ENCODE measurements around the gene DCDC2B. TPM values are rescaled to one million over a fixed set of nuclear protein-coding genes. Genes with fewer than 3 reads are reported as not detected.

Gene DCDC2B
- total RNA-seq, 1 experiment from 2014 or later = not detected

DNA sequence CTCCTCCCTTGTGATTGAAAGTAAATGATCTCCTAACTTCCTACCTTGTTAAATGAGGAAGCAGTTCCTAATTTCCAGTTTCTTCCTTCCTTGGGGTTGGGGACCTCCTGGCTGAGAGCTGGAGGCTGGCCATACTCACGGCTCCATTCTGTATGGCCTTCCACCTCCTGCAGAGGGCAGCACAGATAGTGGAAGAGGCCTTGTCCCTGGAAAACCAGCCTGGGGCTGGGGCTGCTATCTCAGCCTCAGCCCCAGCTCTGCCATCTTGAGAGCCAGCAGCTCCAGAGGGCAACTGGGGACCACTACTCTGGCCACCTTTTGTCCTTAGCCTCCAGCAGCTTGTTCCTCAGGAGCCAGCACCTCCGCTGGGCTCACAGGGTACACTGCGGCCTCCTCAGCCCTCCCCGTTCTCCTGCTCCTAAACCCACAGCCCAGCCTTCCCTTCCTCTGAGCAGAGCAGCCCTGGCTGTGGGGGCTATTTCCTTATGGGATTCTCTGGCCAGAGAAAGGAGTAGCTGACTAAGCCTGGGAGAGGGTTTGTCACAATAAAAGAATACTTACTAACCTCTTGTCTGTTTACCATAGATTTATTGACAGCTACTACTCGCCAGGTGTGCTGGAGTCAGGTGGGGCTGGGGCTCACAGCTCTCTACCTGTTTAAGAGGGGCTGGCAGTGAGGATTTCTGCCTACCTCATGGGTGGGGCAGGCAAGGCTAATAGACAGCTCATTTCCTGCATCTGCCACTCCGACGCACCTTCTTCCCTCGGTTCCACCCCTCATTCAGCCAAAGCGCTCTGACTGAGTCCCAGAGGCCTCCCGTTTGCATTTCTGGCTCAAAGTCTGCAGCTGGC, 7.0 kb downstream of the DCDC2B start:
- Mint-ChIP-seq H3K27me3 (ENCODE audit: low read depth) (peaks cover 4% of the 10 kb centered on the region; the same call in 1 of the 2 replicates), H3K36me3 (no peaks in the 10 kb centered on the region; the same call in 1 of the 2 replicates), H3K4me3 (no peak overlapping the region), H3K27ac (no peak overlapping the region), H3K4me1 (peaks cover 2% of the 10 kb centered on the region; the same call in 1 of the 2 replicates), H3K9me3 (no peaks in the 10 kb centered on the region)
- POLR2A ChIA-PET = interaction anchor here (0.6 to 1.3 kb wide), 8 partner anchors 10 to 179 kb away, joined by 3 to 8 read pairs (median 6); partner anchors contain the start of genes BSDC1, CCDC28B, IQCC and MARCKSL1
- peak; percentile 78 for DNase-seq (ENCODE audit: low spot score)
- CTCF ChIA-PET = interaction anchor here (0.5 to 2.8 kb wide), 41 partner anchors 10 to 455 kb away, joined by 3 to 69 read pairs (median 5); partner anchors contain the start of genes BSDC1, CCDC28B, FAM167B and FAM229A
- peak; percentile 97 for ATAC-seq
- TF ChIP-seq ZNF219 (CRISPR knock-in tag; IDR thresholded peaks at IDR 0.05; ENCODE audit: borderline replicate concordance) (no peak), NR3C1 (CRISPR knock-in tag; conservative IDR thresholded peaks at IDR 0.05; ENCODE audit: low read depth) (no peak)
- TF ChIP-seq, protein P1, sequence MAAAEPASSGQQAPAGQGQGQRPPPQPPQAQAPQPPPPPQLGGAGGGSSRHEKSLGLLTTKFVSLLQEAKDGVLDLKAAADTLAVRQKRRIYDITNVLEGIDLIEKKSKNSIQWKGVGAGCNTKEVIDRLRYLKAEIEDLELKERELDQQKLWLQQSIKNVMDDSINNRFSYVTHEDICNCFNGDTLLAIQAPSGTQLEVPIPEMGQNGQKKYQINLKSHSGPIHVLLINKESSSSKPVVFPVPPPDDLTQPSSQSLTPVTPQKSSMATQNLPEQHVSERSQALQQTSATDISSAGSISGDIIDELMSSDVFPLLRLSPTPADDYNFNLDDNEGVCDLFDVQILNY (CRISPR knock-in tag; IDR thresholded peaks at IDR 0.05) = no peak
- TF ChIP-seq, protein P2, sequence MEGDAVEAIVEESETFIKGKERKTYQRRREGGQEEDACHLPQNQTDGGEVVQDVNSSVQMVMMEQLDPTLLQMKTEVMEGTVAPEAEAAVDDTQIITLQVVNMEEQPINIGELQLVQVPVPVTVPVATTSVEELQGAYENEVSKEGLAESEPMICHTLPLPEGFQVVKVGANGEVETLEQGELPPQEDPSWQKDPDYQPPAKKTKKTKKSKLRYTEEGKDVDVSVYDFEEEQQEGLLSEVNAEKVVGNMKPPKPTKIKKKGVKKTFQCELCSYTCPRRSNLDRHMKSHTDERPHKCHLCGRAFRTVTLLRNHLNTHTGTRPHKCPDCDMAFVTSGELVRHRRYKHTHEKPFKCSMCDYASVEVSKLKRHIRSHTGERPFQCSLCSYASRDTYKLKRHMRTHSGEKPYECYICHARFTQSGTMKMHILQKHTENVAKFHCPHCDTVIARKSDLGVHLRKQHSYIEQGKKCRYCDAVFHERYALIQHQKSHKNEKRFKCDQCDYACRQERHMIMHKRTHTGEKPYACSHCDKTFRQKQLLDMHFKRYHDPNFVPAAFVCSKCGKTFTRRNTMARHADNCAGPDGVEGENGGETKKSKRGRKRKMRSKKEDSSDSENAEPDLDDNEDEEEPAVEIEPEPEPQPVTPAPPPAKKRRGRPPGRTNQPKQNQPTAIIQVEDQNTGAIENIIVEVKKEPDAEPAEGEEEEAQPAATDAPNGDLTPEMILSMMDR (IDR thresholded peaks at IDR 0.05) = peak; percentile 62; the same call in 1 of the 2 replicates

DNA sequence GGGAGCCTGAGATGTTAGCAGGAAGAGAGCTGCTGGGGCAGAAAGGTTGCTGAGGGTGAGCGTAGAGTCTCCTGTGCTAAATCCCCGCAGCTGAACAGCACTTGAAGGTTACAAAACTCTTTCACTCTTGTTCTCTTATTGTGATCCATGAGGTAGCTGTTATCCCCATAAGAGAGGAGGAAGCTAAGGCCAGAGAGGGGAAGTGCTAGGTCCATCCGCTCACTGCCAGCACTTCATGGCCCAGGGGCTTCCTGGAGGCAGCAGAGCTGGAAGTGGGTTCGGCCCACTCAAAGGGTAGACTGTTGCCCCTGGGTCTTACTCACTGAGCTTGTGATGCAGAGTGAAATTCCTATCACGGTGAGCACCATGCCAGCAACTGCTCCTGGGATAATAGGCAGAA, 7.7 kb downstream of the DCDC2B start:
- Mint-ChIP-seq H3K36me3 (no peaks in the 10 kb centered on the region; the same call in 1 of the 2 replicates), H3K4me1 (peaks cover 10% of the 10 kb centered on the region), H3K4me3 (no peak overlapping the region), H3K27ac (no peak overlapping the region), H3K9me3 (no peaks in the 10 kb centered on the region), H3K27me3 (ENCODE audit: low read depth) (no peaks in the 10 kb centered on the region)
- POLR2A ChIA-PET = interaction anchor here (0.6 to 1.1 kb wide), 2 partner anchors 119 to 121 kb away, joined by 4 to 8 read pairs; partner anchors contain the start of gene MARCKSL1
- CTCF ChIA-PET = interaction anchor here (1.1 to 2.8 kb wide), 10 partner anchors 16 to 262 kb away, joined by 3 to 69 read pairs (median 16); partner anchors contain the start of genes CCDC28B, FAM167B, LCK and TMEM39B
- ATAC-seq (no peak), DNase-seq (ENCODE audit: low spot score) (no peak)
- no peak for TF ChIP-seq IRF2 (CRISPR knock-in tag; IDR thresholded peaks at IDR 0.05; ENCODE audit: borderline replicate concordance, low read depth)
- TF ChIP-seq, protein P3, sequence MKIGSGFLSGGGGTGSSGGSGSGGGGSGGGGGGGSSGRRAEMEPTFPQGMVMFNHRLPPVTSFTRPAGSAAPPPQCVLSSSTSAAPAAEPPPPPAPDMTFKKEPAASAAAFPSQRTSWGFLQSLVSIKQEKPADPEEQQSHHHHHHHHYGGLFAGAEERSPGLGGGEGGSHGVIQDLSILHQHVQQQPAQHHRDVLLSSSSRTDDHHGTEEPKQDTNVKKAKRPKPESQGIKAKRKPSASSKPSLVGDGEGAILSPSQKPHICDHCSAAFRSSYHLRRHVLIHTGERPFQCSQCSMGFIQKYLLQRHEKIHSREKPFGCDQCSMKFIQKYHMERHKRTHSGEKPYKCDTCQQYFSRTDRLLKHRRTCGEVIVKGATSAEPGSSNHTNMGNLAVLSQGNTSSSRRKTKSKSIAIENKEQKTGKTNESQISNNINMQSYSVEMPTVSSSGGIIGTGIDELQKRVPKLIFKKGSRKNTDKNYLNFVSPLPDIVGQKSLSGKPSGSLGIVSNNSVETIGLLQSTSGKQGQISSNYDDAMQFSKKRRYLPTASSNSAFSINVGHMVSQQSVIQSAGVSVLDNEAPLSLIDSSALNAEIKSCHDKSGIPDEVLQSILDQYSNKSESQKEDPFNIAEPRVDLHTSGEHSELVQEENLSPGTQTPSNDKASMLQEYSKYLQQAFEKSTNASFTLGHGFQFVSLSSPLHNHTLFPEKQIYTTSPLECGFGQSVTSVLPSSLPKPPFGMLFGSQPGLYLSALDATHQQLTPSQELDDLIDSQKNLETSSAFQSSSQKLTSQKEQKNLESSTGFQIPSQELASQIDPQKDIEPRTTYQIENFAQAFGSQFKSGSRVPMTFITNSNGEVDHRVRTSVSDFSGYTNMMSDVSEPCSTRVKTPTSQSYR (CRISPR knock-in tag; IDR thresholded peaks at IDR 0.05) = no peak

DNA sequence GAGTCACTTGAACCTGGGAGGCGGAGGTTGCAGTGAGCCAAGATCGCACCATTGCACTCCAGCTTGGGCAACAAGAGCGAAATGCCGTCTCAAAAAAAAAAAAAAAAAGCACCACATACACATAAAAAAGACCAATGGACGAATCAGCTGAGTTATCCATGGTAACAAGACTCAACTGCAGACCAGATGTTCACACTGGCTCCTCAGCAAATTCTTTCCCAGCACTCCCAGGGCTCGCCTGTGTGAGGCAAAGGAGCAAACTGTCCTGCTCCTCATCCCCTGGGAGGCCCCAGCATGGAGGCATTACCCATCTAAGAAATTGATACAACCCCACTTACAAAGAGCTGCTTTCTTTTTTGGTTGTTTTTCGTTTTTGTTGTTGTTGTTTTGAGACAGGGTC, 10.1 kb downstream of the DCDC2B start:
- DNase-seq (ENCODE audit: low spot score) = no peak
- POLR2A ChIA-PET = interaction anchor here (0.6 kb wide), 2 partner anchors 99 to 113 kb away, joined by 3 read pairs; no protein-coding TSS in a partner anchor
- peaks cover 13% of the 10 kb centered on the region for H3K4me1 Mint-ChIP-seq
- CTCF ChIA-PET = interaction anchor here (0.6 to 1.2 kb wide), 2 partner anchors 21 to 29 kb away, joined by 3 read pairs; no protein-coding TSS in a partner anchor
- no peaks in the 10 kb centered on the region for H3K9me3 Mint-ChIP-seq
- H3K36me3 Mint-ChIP-seq = peaks cover 2% of the 10 kb centered on the region; the same call in 1 of the 2 replicates
- no peak overlapping the region for H3K4me3 Mint-ChIP-seq
- no peak for ATAC-seq
- no peak overlapping the region for H3K27ac Mint-ChIP-seq
- TF ChIP-seq ZNF219 (CRISPR knock-in tag; IDR thresholded peaks at IDR 0.05; ENCODE audit: borderline replicate concordance) = no peak
- TF ChIP-seq, protein P2 (IDR thresholded peaks at IDR 0.05) = no peak
- no peak for TF ChIP-seq ZNF138 (CRISPR knock-in tag; conservative IDR thresholded peaks at IDR 0.05)
- TF ChIP-seq ZNF232 (CRISPR knock-in tag; IDR thresholded peaks at IDR 0.05) = no peak
- no peak for TF ChIP-seq ESRRA (CRISPR knock-in tag; IDR thresholded peaks at IDR 0.05; ENCODE audit: borderline replicate concordance)
- TF ChIP-seq, protein P4, sequence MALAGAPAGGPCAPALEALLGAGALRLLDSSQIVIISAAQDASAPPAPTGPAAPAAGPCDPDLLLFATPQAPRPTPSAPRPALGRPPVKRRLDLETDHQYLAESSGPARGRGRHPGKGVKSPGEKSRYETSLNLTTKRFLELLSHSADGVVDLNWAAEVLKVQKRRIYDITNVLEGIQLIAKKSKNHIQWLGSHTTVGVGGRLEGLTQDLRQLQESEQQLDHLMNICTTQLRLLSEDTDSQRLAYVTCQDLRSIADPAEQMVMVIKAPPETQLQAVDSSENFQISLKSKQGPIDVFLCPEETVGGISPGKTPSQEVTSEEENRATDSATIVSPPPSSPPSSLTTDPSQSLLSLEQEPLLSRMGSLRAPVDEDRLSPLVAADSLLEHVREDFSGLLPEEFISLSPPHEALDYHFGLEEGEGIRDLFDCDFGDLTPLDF (CRISPR knock-in tag; IDR thresholded peaks at IDR 0.05) = no peak
- TF ChIP-seq HMGA2 (CRISPR knock-in tag; IDR thresholded peaks at IDR 0.05) = no peak
- TF ChIP-seq RELA (CRISPR knock-in tag; IDR thresholded peaks at IDR 0.05; ENCODE audit: borderline replicate concordance) = no peak
- no peaks in the 10 kb centered on the region for H3K27me3 Mint-ChIP-seq (ENCODE audit: low read depth)
